ENCODE data around the gene MAFF. TPM values are rescaled to one million over a fixed set of nuclear protein-coding genes. Genes with fewer than 3 reads are reported as not detected.

MAFF gene
- total RNA-seq, 1 donor from 2014 or later: 1.8 TPM

GRCh38 chr22:38202437-38203089 is 769 bp downstream of the MAFF start:
- Mint-ChIP-seq H3K4me3 (ENCODE audit: unreplicated experiment) (peak overlapping the region; percentile 74), H3K27me3 (ENCODE audit: unreplicated experiment) (peaks cover 8% of the 10 kb centered on the region), H3K27ac (ENCODE audit: unreplicated experiment) (no peak overlapping the region), H3K9me3 (ENCODE audit: unreplicated experiment) (peaks cover 9% of the 10 kb centered on the region), H3K4me1 (ENCODE audit: low read depth, unreplicated experiment) (peaks cover 5% of the 10 kb centered on the region), H3K36me3 (ENCODE audit: unreplicated experiment) (no peaks in the 10 kb centered on the region)
- peak; percentile 71 for DNase-seq
- no peak for TF ChIP-seq CTCF (IDR thresholded peaks at IDR 0.05; ENCODE audit: partially characterized antibody, unreplicated experiment)

DNA sequence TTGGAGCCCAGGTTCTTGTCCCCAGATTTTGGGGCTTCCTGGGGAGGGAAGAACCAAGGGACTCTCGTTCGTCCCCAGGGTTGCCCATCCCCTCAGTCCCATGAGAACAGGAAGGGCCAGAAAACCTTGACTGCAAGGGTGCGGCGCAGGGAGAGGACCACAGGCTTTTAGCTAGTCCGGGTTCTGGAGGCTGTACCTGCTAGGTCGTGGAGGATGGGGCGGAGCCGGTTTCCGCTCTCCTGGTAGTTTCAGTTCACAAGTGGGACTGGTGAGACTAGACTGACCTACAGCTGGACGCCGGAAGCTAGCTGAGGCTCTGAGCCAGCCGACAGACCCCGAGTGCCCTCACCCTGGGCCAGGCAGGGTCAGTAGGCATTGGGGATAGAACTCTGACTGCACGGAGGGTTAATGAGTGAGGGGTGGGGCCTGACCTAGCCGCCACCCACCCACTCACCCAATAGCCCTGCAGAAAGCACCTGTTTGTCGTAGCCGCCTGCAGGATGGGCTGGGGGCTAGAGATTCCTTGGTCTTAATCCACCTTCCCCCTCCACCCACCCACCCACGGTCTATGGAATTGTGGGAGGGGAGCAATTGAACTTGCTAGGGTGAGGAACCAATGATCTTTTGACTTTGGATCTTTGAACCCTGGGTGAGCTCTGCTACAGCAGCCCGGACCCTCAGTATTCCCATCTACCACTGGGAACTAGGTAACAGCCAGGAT is 1.5 kb downstream of the MAFF start:
- Mint-ChIP-seq H3K4me1 (ENCODE audit: low read depth, unreplicated experiment) (peaks cover 5% of the 10 kb centered on the region), H3K27me3 (ENCODE audit: unreplicated experiment) (peaks cover 8% of the 10 kb centered on the region), H3K9me3 (ENCODE audit: unreplicated experiment) (peaks cover 9% of the 10 kb centered on the region), H3K27ac (ENCODE audit: unreplicated experiment) (no peak overlapping the region), H3K4me3 (ENCODE audit: unreplicated experiment) (peak overlapping the region; percentile 74), H3K36me3 (ENCODE audit: unreplicated experiment) (no peaks in the 10 kb centered on the region)
- no peak for TF ChIP-seq CTCF (IDR thresholded peaks at IDR 0.05; ENCODE audit: partially characterized antibody, unreplicated experiment)
- DNase-seq: no peak

GRCh38 chr22:38203855-38204514 is 2.2 kb downstream of the MAFF start:
- no peak for TF ChIP-seq CTCF (IDR thresholded peaks at IDR 0.05; ENCODE audit: partially characterized antibody, unreplicated experiment)
- peaks cover 6% of the 10 kb centered on the region for H3K27me3 Mint-ChIP-seq (ENCODE audit: unreplicated experiment)
- H3K27ac Mint-ChIP-seq (ENCODE audit: unreplicated experiment): no peak overlapping the region
- H3K4me3 Mint-ChIP-seq (ENCODE audit: unreplicated experiment): no peak overlapping the region
- peaks cover 5% of the 10 kb centered on the region for H3K4me1 Mint-ChIP-seq (ENCODE audit: low read depth, unreplicated experiment)
- H3K9me3 Mint-ChIP-seq (ENCODE audit: unreplicated experiment): peaks cover 8% of the 10 kb centered on the region
- no peak for DNase-seq
- H3K36me3 Mint-ChIP-seq (ENCODE audit: unreplicated experiment): no peaks in the 10 kb centered on the region

GRCh38 chr22:38204784-38205183 is 3.0 kb downstream of the MAFF start:
- Mint-ChIP-seq H3K4me3 (ENCODE audit: unreplicated experiment) (no peak overlapping the region), H3K36me3 (ENCODE audit: unreplicated experiment) (no peaks in the 10 kb centered on the region), H3K27me3 (ENCODE audit: unreplicated experiment) (peaks cover 6% of the 10 kb centered on the region), H3K9me3 (ENCODE audit: unreplicated experiment) (peaks cover 8% of the 10 kb centered on the region), H3K4me1 (ENCODE audit: low read depth, unreplicated experiment) (peaks cover 5% of the 10 kb centered on the region), H3K27ac (ENCODE audit: unreplicated experiment) (no peak overlapping the region)
- no peak for TF ChIP-seq CTCF (IDR thresholded peaks at IDR 0.05; ENCODE audit: partially characterized antibody, unreplicated experiment)
- DNase-seq: no peak

Data from glutamatergic neuron (in vitro differentiated cells).